Natural killer cell (primary cell): ENCODE measurements around the gene LSM2. TPM values are rescaled to one million over a fixed set of nuclear protein-coding genes. Genes with fewer than 3 reads are reported as not detected.

Experiments used
- ATAC-seq, 3 donors: fragments of 150-1000 bp in 2 of 3; fragments of 200-7000 bp in 1 of 3; cut with Tn5 transposase; 1 replicate in 1 of 3; 2 replicates in 2 of 3; pipeline ENCODE4 v1.10.0; 2021; ENCODE audit warnings: mild to moderate bottlenecking in 2 of 3, moderate library complexity in 2 of 3
- DNase-seq, 2 donors: peaks; one replicate each; pipeline versions ENCODE4 v3.0.0 to v3.0.0-alpha.2; 2013 to 2021; ENCODE audit warnings: mixed read lengths in 1 of 2
- H3K27ac ChIP-seq: one replicate; pipeline ENCODE4 v1.5.1; 2013; ENCODE audit warnings: mild to moderate bottlenecking, low read length
- H3K27me3 ChIP-seq: one replicate; pipeline ENCODE4 v1.6.1; 2013; ENCODE audit warnings: low read length; ENCODE audit not compliant: control insufficient read depth, insufficient read depth
- H3K36me3 ChIP-seq: one replicate; pipeline ENCODE4 v1.6.1; 2013; ENCODE audit warnings: low read length; ENCODE audit not compliant: control insufficient read depth, insufficient read depth
- H3K4me1 ChIP-seq: one replicate; pipeline ENCODE4 v1.6.1; 2013; ENCODE audit warnings: low read length; ENCODE audit not compliant: control insufficient read depth, insufficient read depth
- H3K4me3 ChIP-seq: one replicate; pipeline ENCODE4 v1.5.1; 2013; ENCODE audit warnings: low read length
- H3K9me3 ChIP-seq: one replicate; pipeline ENCODE4 v1.6.1; 2013; ENCODE audit warnings: low read length; ENCODE audit not compliant: control insufficient read depth, insufficient read depth
- H3K27ac Mint-ChIP-seq, 2 donors: one replicate each; pipeline ENCODE4 v1.8.0; 2022; ENCODE audit warnings: mild to moderate bottlenecking in 2 of 2, mixed read lengths in 2 of 2, moderate library complexity in 1 of 2
- H3K27me3 Mint-ChIP-seq, 2 donors: one replicate each; pipeline ENCODE4 v1.8.0; 2022; ENCODE audit warnings: low read depth in 2 of 2, mixed read lengths in 2 of 2
- H3K36me3 Mint-ChIP-seq: one replicate; pipeline ENCODE4 v1.8.0; 2022; ENCODE audit warnings: mixed read lengths
- H3K4me1 Mint-ChIP-seq, 2 donors: one replicate each; pipeline ENCODE4 v1.8.0; 2022; ENCODE audit warnings: mixed read lengths in 2 of 2
- H3K4me3 Mint-ChIP-seq: one replicate; pipeline ENCODE4 v1.8.0; 2022; ENCODE audit warnings: mild to moderate bottlenecking, moderate library complexity, mixed read lengths
- H3K9me3 Mint-ChIP-seq, 2 donors: one replicate each; pipeline ENCODE4 v1.8.0; 2022; ENCODE audit warnings: mixed read lengths in 2 of 2
- WGBS: methylation state at CpG from one replicate; pipeline ENCODE4 v1.1.7; 2013; ENCODE audit warnings: missing lambda C conversion rate; ENCODE audit not compliant: insufficient coverage; 5-methylcytosine and 5-hydroxymethylcytosine counted together
- intact Hi-C: fragments of 100-400 bp; cut with micrococcal nuclease; formaldehyde crosslinking; loops from one replicate; pipeline ENCODE4 v1.14.2; 2022
- total RNA-seq, 4 donors: library from RNA; stranded (reverse); fragments of 120-200 nt in 1 of 4; gene quantifications; one replicate each; pipeline versions ENCODE4 v1.2.3 to v1.2.4, GENCODE V29; 2013 to 2022
- TF ChIP-seq, protein P1 (sequence below): fragments of 200-600 bp; IDR thresholded peaks from one replicate; pipeline ENCODE4 v1.8.0; 2022; ENCODE audit warnings: antibody characterized with exemption

Gene LSM2
- total RNA-seq, 3 donors from 2014 or later (not counting 1 experiment from before 2014, with no cell fraction given), result 28.1 to 34.9 (median 29.2) TPM

DNA sequence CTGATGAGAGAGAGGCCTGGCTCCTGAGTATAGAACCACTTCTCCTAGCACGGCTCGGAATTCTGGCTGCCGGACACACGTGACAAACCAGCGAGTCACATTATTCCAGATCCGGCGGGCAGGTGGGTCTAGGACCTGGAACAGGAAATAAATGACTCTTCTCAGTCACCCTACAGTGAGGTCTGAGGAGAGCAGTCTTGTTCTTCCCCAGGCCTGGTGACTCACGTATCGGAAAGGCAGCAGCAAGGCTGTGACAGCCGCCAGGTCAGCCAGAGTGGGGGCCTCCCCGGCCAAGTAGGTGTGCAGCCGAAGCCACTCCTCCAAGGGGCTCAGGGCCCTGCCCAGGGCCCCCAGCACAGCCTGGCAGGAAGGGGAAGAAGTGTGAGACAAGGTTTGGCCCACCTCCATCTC is 14.0 kb downstream of the LSM2 start:
- no peak overlapping the region for H3K4me3 Mint-ChIP-seq
- TF ChIP-seq, protein P1, sequence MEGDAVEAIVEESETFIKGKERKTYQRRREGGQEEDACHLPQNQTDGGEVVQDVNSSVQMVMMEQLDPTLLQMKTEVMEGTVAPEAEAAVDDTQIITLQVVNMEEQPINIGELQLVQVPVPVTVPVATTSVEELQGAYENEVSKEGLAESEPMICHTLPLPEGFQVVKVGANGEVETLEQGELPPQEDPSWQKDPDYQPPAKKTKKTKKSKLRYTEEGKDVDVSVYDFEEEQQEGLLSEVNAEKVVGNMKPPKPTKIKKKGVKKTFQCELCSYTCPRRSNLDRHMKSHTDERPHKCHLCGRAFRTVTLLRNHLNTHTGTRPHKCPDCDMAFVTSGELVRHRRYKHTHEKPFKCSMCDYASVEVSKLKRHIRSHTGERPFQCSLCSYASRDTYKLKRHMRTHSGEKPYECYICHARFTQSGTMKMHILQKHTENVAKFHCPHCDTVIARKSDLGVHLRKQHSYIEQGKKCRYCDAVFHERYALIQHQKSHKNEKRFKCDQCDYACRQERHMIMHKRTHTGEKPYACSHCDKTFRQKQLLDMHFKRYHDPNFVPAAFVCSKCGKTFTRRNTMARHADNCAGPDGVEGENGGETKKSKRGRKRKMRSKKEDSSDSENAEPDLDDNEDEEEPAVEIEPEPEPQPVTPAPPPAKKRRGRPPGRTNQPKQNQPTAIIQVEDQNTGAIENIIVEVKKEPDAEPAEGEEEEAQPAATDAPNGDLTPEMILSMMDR, result no peak

DNA sequence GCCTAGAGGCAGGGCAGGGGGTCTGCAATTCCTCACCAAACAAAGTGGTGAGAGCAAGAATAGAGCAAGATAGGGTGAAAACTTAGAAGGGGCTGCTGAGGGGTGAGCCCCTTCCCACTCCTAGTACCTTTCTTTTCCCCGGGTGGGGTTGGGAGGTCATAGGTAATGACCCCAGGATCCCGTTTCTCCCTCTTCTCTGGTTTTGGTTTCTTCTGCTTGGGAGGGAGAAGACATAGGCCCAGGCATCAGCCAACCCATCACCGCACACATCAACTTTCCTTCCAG is 14.7 kb downstream of the LSM2 start:
- Histone ChIP-seq H3K27me3 (no peaks in the 10 kb centered on the region), H3K9me3 (no peaks in the 10 kb centered on the region), H3K27ac (no peak overlapping the region), H3K36me3 (peaks cover 10% of the 10 kb centered on the region), H3K4me3 (no peak overlapping the region), H3K4me1 (peaks cover 21% of the 10 kb centered on the region)
- no peak overlapping the region for H3K27ac Mint-ChIP-seq
- 100% methylated on average over 1 of the region's 3 CpGs for WGBS
- H3K4me3 Mint-ChIP-seq, result no peak overlapping the region
- DNase-seq, result no peak
- TF ChIP-seq, protein P1, result no peak
- H3K27me3 Mint-ChIP-seq, result no peaks in the 10 kb centered on the region
- H3K9me3 Mint-ChIP-seq, result no peaks in the 10 kb centered on the region
- peaks cover 24 to 28% of the 10 kb centered on the region in 2 donors for H3K4me1 Mint-ChIP-seq
- ATAC-seq, result no peak
- H3K36me3 Mint-ChIP-seq, result peaks cover 7% of the 10 kb centered on the region
- intact Hi-C loops, result no loop called here

More for the DNA sequence above, 14.0 kb downstream of the LSM2 start:
- H3K27ac ChIP-seq, result peak overlapping the region; percentile 13
- Mint-ChIP-seq H3K27me3 (no peaks in the 10 kb centered on the region), H3K27ac (no peak overlapping the region), H3K36me3 (peaks cover 7% of the 10 kb centered on the region), H3K4me1 (peaks cover 28 to 34% of the 10 kb centered on the region in 2 donors), H3K9me3 (no peaks in the 10 kb centered on the region)
- no peak overlapping the region for H3K4me3 ChIP-seq
- no peak for DNase-seq
- intact Hi-C loops, result no loop called here
- no peaks in the 10 kb centered on the region for H3K9me3 ChIP-seq
- no peaks in the 10 kb centered on the region for H3K27me3 ChIP-seq
- H3K36me3 ChIP-seq, result peaks cover 10% of the 10 kb centered on the region
- WGBS, result 68% methylated on average over 12 of the region's 12 CpGs
- H3K4me1 ChIP-seq, result peaks cover 28% of the 10 kb centered on the region
- ATAC-seq, result no peak

DNA sequence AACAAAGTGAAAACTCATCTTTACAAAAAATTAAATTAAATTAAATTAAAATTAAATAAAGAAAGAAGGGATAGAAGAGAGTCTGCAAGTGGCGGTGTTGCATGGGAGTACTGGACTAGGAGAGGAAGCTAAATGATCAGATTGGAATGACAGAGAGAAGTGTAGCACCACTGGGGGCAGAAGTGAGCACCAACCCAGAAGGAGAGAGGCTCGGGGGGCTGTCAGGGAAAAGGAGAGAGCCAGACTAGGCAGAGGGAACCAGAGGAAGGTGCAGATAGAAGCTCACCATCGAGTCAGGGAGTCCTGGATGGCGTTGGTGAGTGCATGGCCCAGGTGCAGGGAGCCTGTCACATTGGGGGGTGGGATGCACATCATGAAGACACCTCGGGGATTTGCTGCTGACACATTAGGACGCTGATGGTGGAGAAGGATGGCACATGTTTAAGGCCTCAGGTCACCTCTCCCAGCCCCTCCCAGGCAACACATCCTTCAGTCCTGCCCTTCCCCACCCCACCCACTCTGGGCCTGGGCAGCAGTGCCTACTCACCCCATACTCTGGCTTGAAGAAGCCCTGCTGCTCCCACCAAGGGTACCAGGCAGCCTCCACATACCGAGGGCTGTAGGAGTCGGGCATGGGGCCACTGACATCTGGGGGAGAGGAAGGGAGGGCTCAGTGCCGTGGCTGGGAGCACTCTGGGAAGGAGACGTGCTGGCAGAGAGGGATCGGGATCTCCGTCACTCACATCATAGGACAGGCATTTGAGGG is 15.3 kb downstream of the LSM2 start:
- H3K4me1 Mint-ChIP-seq, result peaks cover 24% of the 10 kb centered on the region in 2 donors
- TF ChIP-seq, protein P1, result no peak
- H3K27ac Mint-ChIP-seq, result peak overlapping the region in 1 of 2 donors; percentile 7
- no peaks in the 10 kb centered on the region for H3K9me3 Mint-ChIP-seq
- Histone ChIP-seq H3K4me1 (peaks cover 19% of the 10 kb centered on the region), H3K27ac (no peak overlapping the region), H3K27me3 (no peaks in the 10 kb centered on the region), H3K36me3 (peaks cover 10% of the 10 kb centered on the region), H3K4me3 (no peak overlapping the region), H3K9me3 (no peaks in the 10 kb centered on the region)
- DNase-seq (peak in 1 of 2 donors; percentile 60), ATAC-seq (no peak)
- WGBS, result 83% methylated on average over 12 of the region's 12 CpGs
- H3K36me3 Mint-ChIP-seq, result peaks cover 7% of the 10 kb centered on the region
- intact Hi-C loops, result no loop called here
- H3K4me3 Mint-ChIP-seq, result no peak overlapping the region
- no peaks in the 10 kb centered on the region for H3K27me3 Mint-ChIP-seq

DNA sequence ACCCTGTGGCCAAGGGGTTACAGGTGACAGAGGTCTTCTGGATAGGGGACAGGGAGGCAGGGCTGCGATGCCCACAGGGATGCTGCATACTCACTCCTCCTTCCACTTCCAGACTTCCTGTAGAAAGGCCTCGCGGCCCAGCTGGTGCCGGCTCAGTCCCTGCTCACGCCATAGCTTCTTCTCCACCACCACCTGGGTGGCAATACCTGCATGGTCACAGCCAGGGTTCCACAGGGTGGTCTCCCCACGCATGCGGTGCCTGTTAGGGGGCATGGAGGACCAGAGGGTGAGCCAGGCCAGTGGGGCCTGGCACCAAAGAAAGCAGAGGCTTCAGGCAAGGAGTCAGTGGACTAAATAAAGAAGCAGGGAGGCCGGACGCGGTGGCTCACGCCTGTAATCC is 21.3 kb downstream of the LSM2 start:
- no peak overlapping the region for H3K27ac ChIP-seq
- Mint-ChIP-seq H3K4me3 (no peak overlapping the region), H3K27ac (no peak overlapping the region), H3K27me3 (no peaks in the 10 kb centered on the region), H3K4me1 (peaks cover 0 to 1% of the 10 kb centered on the region in 2 donors), H3K36me3 (peaks cover 2% of the 10 kb centered on the region), H3K9me3 (no peaks in the 10 kb centered on the region)
- TF ChIP-seq, protein P1, result no peak
- peaks cover 48% of the 10 kb centered on the region for H3K36me3 ChIP-seq
- DNase-seq, result no peak
- H3K9me3 ChIP-seq, result no peaks in the 10 kb centered on the region
- no peak for ATAC-seq
- WGBS, result 99% methylated on average over 11 of the region's 11 CpGs
- no peak overlapping the region for H3K4me3 ChIP-seq
- no peaks in the 10 kb centered on the region for H3K4me1 ChIP-seq
- intact Hi-C loops, result no loop called here
- H3K27me3 ChIP-seq, result no peaks in the 10 kb centered on the region
